ENCODE results near the gene PTPRN2.

DNA sequence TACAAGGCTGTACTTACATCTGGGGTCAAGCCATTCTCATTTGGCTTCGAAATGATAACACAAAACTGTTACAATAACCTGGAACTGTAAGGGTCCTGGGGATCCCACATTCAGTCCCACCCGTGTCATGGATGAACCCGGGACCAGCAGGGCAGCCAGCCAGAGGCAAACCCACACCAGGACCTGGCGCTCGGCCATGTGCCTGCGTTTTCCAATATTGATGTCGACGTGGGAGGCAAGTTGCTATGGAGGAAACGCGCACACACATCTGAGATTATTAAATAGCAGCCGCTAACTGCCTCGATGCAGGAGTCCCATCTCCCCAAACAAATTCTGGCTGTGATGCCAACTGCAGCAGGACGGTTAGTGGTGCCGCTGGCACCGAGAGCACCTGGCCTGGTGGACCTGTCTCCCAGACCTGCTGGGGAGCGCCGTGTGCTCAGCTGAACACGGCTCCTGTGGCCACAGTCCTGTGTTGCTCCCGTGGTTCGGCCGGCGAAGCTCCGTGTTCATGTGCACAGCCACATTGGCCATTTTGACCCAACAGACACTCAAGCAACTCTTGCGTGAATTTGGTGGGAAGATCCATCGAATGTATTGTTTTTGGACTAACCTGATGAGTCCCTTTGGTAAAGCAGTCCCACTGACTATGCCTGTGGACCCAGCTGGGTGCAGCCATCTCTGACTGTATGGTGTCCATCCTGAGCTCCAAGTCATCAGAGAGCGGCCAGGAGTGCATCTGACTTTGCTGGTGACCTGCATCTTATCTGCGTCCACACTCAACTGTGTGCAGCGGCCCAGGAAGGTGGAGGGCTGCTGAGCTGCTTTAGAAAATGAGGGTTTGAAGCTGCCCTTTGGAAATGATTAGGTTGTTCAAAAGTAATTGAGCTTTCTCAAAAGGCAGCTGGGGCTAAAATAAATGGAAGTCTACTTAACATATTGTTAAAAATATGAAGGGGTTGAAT, 852.7 kb downstream of the PTPRN2 start:
- TF ChIP-seq, protein P1, sequence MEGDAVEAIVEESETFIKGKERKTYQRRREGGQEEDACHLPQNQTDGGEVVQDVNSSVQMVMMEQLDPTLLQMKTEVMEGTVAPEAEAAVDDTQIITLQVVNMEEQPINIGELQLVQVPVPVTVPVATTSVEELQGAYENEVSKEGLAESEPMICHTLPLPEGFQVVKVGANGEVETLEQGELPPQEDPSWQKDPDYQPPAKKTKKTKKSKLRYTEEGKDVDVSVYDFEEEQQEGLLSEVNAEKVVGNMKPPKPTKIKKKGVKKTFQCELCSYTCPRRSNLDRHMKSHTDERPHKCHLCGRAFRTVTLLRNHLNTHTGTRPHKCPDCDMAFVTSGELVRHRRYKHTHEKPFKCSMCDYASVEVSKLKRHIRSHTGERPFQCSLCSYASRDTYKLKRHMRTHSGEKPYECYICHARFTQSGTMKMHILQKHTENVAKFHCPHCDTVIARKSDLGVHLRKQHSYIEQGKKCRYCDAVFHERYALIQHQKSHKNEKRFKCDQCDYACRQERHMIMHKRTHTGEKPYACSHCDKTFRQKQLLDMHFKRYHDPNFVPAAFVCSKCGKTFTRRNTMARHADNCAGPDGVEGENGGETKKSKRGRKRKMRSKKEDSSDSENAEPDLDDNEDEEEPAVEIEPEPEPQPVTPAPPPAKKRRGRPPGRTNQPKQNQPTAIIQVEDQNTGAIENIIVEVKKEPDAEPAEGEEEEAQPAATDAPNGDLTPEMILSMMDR (IDR thresholded peaks at IDR 0.05): no peak
- no peak for TF ChIP-seq POLR2A (IDR thresholded peaks at IDR 0.05)

Data from sigmoid colon (tissue), 3 donors.